ENCODE measurements around the gene CGB3.
"Not testable (repeated sequence)": the region's sequence is repeated elsewhere in the genome, so short reads cannot be mapped to it uniquely, and the experiment has no call there.

The CGB3 gene

DNA sequence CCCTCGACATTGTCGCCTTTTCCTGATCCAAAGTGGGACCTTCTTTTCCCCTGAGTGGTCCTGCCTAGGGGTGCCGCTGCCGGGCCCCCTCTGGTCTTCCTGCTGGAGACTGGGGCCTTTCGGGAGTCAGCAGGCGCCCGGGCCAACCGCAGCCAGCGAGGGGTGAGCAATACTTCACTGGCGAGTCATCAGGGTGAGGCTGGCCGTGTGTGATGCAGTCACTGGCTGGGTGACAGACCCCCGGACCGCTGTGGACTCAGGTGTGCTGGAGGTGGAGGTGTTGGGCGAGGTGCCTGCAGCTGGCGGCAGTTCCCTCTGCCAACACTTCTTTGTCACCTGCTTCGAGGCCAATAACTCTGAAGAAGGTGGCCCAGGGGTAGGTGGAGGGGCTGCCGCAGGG lies 18.0 kb upstream of the CGB3 start:
- DNase-seq (ENCODE audit: low spot score): no peak

- not testable (repeated sequence) for DNase-seq (ENCODE audit: low spot score)
Observed at GRCh38 chr19:49039736-49040135, 15.6 kb upstream of the CGB3 start.

GRCh38 chr19:49038557-49039276 lies 14.6 kb upstream of the CGB3 start:
- DNase-seq (ENCODE audit: low spot score): not testable (repeated sequence)

- not testable (repeated sequence) for DNase-seq (ENCODE audit: low spot score)
Observed at GRCh38 chr19:49038111-49038510, 14.0 kb upstream of the CGB3 start.

DNA sequence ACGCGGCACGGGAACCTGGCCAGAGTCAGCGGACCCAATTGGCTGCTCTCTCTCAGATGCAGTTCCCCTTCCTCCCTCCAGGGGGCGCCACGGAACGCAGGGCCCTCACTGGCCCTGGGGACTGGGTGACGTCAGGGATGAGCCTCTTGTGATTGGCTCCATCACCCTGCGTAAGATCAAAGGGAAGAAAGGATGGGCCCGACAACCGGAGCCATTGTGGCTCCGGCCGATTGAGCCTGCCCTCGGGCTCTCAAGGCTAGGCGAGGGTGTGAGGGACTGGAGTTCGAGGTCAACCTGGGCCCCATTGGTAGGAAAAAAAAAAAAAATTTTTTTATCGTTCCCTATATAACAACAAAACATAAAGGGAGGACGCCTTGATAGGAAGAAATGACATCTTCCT lies 12.7 kb upstream of the CGB3 start, which contains the start of gene CGB1:
TSS of gene CGB1 (minus strand) at position 81 of the 400 bp plus-strand sequence. CDS start 184 bp downstream, outside the sequence.
- DNase-seq (ENCODE audit: low spot score): peak; percentile 58

DNA sequence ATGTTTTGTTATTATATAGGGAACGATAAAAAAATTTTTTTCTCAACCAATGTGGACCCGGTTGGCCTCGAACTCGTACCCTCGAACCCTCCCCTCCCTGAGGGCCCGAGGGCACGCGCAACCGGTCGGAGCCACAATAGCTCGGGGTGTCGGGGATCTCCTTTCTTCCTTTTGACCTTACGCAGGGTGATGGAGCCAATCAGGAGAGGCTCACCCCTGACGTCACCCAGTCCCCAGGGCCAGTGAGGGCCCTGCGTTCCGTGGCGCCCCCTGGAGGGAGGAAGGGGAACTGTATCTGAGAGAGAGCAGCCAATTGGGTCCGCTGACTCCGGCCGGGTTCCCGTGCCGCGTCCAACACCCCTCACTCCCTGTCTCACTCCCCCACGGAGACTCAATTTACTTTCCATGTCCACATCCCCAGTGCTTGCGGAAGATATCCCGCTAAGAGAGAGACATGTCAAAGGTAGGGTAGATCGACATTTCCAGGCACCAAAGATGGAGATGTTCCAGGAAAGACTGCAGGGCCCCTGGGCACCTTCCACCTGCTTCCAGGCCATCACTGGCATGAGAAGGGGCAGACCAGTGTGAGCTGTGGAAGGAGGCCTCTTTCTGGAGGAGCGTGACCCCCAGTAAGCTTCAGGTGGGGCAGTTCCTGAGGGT lies 7.6 kb upstream of the CGB3 start, which contains the start of gene CGB2:
TSS of gene CGB2 (plus strand) at position 249 of the 660 bp plus-strand sequence. CDS start at position 455, 206 bp downstream.
- DNase-seq (ENCODE audit: low spot score): peak; percentile 58

DNA sequence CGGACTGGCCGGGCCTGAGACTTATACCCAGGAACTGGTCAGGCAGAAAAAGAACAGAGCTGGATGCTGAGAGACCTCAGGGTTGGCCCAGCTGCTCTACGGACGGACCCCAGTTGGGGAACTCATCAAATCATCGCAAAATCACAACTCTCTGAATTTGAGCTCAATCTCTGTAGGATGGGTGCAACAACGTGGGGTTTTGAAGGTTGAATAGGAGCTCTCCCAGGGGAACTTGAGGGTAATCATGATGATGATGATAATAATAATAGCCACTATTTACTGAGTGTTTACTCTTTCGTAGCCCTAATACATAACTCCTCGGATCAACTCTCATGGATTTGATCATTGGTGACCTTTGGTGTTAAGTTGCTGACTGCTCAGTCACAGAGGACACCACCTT lies 6.2 kb upstream of the CGB3 start:
- DNase-seq (ENCODE audit: low spot score): not testable (repeated sequence)

DNA sequence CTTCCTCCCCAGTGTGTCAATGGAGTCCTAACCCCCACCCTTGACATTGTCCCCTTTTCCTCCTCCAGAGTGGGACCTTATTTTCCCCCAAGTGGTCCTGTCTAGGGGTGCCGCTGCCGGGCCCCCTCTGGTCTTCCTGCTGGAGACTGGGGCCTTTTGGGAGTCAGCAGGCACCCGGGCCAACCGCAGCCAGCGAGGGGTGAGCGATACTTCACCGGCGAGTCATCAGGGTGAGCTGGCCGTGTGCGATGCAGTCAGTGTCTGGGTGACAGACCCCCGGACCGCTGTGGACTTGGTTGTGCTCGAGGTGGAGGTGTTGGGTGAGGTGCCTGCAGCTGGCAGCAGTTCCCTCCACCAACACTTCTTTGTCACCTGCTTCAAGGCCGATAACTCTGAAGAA lies 5.6 kb upstream of the CGB3 start:
- not testable (repeated sequence) for DNase-seq (ENCODE audit: low spot score)

DNA sequence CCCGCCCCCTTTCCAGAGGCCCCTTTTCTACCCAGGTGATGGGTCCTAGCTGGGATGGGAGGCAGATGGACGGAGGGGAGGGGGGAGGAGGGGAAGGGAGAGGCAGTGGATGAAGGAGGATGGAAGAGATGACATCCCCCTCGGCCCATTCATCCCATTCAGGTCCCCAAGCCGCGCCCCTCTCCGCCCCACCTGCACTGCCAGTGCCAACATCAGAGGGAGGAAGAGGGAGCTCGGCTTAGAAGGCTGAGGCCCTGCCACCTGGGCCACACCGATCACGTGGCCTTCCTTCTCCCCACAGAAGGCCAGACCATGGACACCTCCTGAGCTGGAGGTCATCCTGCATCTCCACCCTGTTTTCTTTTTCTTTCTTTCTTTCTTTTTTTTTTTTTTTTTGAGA lies 4.6 kb upstream of the CGB3 start:
- not testable (repeated sequence) for DNase-seq (ENCODE audit: low spot score)

DNA sequence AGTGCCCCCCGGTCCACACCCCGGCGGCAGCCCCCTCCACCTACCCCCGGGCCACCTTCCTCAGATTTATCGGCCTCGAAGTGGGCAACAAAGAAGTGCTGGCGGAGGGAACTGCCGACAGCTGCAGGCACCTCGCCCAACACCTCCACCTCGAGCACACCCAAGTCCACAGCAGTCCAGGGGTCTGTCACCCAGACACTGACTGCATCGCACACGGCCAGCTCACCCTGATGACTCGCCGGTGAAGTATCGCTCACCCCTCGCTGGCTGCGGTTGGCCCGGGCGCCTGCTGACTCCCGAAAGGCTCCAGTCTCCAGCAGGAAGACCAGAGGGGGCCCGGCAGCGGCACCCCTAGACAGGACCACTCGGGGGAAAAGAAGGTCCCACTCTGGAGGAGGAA lies 1.5 kb upstream of the CGB3 start:
- not testable (repeated sequence) for DNase-seq (ENCODE audit: low spot score)

- not testable (repeated sequence) for DNase-seq (ENCODE audit: low spot score)
Observed at GRCh38 chr19:49025088-49025487, 955 bp upstream of the CGB3 start.

DNA sequence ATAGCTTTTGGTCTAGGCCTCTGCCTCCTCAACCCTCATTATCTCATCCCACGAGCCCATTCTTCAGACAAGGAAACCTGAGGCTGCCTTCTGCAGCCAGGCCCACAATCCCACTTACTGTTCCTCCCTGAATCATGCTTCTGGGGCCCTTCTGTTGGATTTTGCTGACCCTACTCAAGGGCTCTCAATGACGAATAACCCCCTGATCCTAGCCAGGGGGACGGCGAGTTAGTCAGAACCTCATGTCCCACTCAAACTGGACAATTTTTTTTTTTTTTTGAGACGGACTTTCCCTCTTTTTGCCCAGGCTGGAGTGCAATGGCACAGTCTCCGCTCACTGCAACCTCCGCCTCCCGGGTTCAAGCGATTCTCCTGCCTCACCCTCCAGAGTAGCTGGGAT lies 2.0 kb downstream of the CGB3 start:
- DNase-seq (ENCODE audit: low spot score): no peak

- DNase-seq (ENCODE audit: low spot score): no peak
Observed at GRCh38 chr19:49020931-49021895, 2.9 kb downstream of the CGB3 start.

DNA sequence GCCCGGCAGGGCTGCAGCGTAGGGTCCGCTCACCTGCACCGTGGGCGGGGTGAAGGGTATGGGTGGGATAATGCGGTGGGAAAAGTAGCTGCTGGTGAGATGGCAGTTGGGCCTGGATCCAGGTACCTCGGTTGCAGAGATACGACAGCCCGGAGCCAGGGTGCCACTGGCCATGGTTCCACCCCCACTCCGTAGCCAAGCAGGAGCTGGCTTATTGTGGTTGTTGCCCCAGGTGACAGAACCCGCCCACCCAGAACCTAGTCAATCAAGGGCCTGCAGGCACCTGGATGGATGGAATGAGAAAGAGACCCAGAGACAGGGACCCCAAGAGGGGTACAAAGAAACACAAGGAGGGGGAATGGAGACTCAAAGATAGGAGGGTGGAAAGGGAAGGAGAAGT lies 3.8 kb downstream of the CGB3 start:
- no peak for DNase-seq (ENCODE audit: low spot score)

GRCh38 chr19:49019242-49019932 lies 4.7 kb downstream of the CGB3 start:
- DNase-seq (ENCODE audit: low spot score): no peak

DNA sequence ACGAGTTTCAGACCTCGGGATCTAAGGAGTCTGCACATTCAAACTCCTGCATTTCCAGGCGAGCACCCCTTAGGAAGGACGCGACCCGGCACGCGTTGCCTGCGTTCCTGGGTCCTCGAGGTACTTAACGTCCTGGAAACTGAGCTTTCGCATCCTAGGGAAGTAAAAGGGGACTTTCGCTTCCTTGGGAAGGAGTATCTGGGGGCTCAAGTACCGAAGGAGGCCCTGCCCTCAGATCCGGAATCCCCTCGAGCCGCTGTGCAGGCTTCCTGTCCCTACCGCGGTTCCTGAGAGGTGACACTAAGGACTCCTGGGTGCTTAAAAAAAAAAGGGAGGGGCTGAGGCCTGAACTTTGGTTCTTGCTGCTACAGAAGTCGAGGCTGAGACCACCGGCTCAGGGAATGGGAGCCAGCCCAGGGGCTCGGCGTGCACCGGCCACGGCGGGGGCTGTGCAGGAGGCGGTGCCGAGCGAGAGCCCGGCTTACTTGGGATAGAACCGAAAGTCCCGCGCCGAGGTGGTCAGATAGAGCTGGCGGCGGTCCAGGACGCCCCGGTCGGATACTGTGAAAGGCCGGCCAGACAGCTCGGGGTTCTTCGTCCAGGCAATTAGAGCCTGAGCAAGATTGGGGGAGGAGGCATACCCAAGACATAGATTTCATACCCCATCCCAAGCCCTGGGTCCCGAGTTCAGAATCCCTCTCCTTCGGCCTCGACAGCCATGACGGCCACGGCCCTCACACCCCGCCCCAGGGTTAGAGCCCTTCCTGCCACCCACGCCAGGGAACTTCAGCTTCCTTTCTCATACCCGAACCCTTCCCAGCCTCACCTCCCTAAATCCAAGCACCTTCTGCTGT lies 5.5 kb downstream of the CGB3 start:
- not testable (repeated sequence) for DNase-seq (ENCODE audit: low spot score)

DNA sequence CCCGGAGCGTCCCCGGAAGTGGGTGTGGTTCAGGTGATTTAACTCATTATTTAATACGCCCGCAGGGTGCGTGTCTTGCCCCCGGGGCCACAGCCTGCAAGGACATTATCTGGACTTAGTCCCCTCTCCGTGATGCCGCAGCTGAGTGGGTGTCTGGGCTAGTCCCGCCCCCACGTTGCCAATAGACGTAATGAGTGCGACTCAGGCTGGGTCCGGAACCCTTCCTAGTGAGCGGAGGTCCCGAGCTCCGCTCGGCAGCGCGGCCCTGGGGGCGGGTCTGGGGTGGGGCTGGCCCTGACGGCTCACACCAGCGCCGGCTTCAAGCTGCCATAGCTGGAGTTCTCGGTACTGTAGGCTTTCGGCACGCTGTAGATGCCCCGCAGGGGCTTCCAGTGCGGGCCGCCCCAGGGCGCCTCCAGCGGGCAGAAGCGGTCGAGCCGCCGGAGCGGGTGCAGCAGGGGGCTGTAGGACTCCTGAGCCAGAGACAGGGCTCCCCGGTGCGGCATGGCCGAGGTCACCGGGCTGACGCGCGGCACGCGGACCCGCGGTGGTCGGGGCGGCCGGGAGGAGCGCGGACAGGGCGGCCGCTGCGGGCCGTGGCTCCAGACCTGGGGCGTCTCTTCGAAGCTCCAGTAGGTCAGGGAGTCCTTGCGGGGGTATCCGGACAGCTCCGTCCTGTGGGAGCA lies 6.3 kb downstream of the CGB3 start:
- DNase-seq (ENCODE audit: low spot score): peak; percentile 13

- no peak for DNase-seq (ENCODE audit: low spot score)
Observed at GRCh38 chr19:49017041-49017665, 7.0 kb downstream of the CGB3 start, which contains the start of gene LHB. Gene LHB (minus strand): TSS chr19:49017091. CDS start chr19:49017081, 10 bp downstream.

DNA sequence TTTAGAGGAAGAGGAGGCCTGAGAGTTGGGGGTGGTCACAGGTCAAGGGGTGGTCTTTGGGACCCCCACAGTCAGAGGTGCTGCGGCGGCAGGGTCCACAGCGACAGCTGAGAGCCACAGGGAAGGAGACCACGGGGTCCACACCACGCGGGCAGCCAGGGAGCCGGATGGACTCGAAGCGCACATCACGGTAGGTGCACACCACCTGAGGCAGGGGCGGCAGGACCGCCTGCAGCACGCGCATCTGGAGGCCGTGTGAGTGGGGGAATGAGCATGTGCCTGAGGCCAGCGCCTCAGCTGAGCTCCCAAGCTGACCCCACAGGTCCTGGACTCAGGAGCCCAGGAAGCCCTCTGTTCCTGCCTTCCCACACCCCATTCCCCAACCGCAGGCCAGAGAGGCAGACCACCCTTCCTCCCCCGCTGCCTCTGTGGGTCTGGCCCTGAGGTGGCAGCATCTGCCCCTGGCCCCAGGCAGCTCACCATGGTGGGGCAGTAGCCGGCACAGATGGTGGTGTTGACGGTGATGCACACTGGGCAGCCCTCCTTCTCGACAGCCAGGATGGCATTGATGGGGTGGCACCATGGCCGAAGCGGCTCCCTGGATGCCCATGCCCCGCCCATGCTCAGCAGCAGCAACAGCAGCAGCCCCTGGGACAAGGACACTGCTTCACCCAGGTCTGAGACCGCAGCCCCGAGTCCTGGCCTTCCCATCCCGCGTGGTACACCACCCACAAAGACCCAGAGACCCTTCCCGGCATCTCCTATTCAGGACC lies 7.9 kb downstream of the CGB3 start:
- no peak for DNase-seq (ENCODE audit: low spot score)

Data from hematopoietic multipotent progenitor cell treated with erythropoietin and hydrocortisone succinate and interleukin-3 and kit ligand, for 15 days (in vitro differentiated cells).